Spleen (tissue), 7 donors: ENCODE results near the gene MEGF9.
A peak's percentile ranks its signal among the peaks of the same experiment; 100 is the strongest.

Source experiments
- CTCF ChIP-seq, 11 experiments: fragments of 200-600 bp in 7 of 11; fragments of 450-650 bp in 4 of 11; sonication (generic) in 4 of 11; IDR thresholded peaks in 8 of 11; conservative IDR thresholded peaks in 3 of 11; 1 replicate in 7 of 11; 2 replicates in 4 of 11; pipeline versions ENCODE4 v1.4.0 to v1.8.0; 2016 to 2021; ENCODE audit warnings: antibody characterized with exemption in 11 of 11, inconsistent platforms in 4 of 11, mild to moderate bottlenecking in 1 of 11
- POLR2AphosphoS5 ChIP-seq, 3 donors: sonication (generic); formaldehyde crosslinking; IDR thresholded peaks; one replicate each; pipeline ENCODE4 v1.5.1; 2017; ENCODE audit warnings: antibody characterized with exemption in 3 of 3
- donor health status: DM: no; HTN: no; CAD: no; lungs with moderate emphysema.
- donor health status: DM: no; HTN: no; CAD: no.
- donor health status: DM: no; HTN: no; CAD: no.

GRCh38 chr9:120734607-120735410 lies 20.5 kb upstream of the MEGF9 start:
- TF ChIP-seq CTCF (IDR thresholded peaks at IDR 0.05 in 8 of 11, conservative IDR thresholded peaks at IDR 0.05 in 3 of 11), result no peak
- peak in 1 of 3 donors; percentile 43 for TF ChIP-seq POLR2AphosphoS5 (IDR thresholded peaks at IDR 0.05)
